GM19452 (cell line): ENCODE measurements around the gene OLIG1.
A peak's percentile ranks its signal among the peaks of the same experiment; 100 is the strongest.

Source experiments
- ATAC-seq: cut with Tn5 transposase; IDR thresholded peaks from one replicate; pipeline ENCODE4 v1.9.1; 2021; ENCODE audit not compliant: unreplicated experiment

OLIG1 gene

DNA sequence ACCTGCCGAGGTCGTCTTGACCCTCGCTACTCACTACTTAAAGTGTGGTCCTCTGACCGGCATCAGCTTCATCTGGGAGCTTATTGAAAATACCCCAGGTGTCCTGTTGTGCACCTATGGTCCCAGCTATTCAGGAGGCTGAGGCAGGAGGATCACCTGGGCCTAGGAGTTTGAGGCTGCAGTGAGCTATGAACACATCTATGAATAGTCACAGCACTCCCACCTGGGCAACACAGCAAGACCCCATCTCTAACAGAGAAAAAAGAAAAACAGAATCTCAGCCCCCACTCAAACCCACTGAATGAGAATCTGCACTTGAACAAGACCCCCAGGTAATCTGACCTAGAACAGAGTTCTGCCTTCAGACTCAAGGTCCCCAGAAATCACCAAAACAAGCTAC is 8.7 kb upstream of the OLIG1 start:
- no peak for ATAC-seq

- no peak for ATAC-seq
These were observed 6.5 kb upstream of the OLIG1 start for GRCh38 chr21:33063375-33063883.

DNA sequence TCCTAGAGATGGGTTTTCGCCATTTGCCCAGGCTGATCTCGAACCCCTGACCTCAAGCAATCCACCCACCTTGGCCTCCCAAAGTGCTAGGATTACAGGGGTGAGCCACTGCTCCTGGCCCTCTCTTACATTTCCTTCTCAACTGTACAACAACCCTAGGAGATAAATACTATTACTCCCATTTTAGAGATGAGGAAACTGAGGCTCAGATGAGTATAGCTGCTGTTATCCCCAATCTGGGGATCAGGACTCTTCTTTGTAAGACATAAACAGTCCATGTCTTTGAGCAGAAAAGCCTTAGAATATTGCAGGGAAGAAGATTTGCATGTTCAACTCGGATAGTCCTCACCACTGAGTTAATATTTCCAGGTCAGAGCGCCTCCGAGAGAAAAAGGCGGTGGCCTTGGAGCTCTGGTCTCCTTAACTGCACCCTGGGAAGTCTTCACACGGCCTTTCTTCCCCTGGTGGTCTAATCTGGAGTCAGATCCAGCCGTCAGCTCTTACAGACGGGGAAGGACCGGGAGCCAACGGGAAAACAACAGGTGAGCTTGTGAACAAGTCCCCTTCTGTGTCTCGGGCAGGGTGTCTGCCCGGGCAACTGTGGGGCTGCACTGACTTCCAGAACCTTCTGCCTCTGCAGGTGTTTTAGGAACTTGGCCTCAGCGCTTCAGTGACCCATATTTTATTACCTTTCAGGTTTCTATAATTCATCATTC is 5.9 kb upstream of the OLIG1 start:
- ATAC-seq: no peak

- no peak for ATAC-seq
These were observed 5.1 kb upstream of the OLIG1 start for GRCh38 chr21:33064623-33065390.

DNA sequence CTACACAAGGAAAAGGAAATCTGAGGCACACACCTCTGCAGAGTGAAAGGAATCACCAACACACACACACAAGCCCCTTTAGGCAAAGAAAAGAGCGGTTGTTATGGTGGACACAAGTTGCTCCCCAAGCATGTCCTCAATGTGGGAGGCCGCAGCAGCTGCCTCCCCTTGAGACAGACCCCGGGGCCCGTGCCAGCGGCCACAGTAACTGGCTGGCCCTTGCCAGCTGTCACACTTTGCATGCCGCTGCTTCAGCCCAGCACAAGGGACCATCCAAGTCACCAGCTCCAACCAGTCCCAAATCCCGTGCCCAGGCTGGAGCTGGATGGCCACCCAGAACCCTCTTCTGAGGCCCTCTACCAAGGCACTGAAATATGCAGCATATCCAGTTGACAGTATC is 2.9 kb upstream of the OLIG1 start:
- no peak for ATAC-seq

GRCh38 chr21:33067457-33067856 is 2.5 kb upstream of the OLIG1 start:
- no peak for ATAC-seq

DNA sequence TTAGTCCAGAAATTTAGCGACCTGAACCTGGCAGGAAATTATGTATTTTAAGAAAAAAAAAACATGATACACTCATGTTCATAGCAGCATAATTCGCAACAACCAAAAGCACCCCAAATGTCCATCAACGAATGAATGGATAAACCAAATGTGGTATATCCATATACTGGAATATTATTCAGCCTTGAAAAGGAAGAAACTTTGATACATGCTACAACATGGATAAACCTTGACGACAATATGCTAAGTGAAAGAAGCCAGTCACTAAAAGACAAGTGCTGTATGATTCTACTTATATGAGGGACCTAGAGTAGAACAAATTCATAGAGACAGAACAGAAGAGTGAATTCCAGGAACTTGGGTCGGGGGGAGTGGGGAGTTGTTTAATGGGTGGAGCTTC is 698 bp upstream of the OLIG1 start:
- no peak for ATAC-seq

DNA sequence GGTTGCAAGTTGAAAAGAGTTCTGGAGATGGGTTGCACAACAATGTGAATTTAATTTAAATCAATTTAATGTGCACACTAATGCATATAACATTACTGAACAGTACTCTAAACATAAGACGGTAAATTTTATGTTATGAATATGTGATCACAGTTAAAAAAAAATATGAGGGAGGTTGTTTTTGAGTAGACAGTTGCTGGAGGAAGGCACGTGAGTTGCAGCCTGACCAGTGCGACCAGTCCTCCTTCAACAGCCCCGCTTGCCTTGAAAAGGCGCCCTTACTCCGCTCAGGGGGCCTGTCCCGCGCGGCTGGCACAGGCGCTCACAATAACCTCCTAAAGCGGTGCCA is 322 bp upstream of the OLIG1 start:
- no peak for ATAC-seq

DNA sequence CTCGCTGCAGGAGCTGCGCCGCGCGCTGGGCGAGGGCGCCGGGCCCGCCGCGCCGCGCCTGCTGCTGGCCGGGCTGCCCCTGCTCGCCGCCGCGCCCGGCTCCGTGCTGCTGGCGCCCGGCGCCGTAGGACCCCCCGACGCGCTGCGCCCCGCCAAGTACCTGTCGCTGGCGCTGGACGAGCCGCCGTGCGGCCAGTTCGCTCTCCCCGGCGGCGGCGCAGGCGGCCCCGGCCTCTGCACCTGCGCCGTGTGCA is 730 bp downstream of the OLIG1 start:
- no peak for ATAC-seq

DNA sequence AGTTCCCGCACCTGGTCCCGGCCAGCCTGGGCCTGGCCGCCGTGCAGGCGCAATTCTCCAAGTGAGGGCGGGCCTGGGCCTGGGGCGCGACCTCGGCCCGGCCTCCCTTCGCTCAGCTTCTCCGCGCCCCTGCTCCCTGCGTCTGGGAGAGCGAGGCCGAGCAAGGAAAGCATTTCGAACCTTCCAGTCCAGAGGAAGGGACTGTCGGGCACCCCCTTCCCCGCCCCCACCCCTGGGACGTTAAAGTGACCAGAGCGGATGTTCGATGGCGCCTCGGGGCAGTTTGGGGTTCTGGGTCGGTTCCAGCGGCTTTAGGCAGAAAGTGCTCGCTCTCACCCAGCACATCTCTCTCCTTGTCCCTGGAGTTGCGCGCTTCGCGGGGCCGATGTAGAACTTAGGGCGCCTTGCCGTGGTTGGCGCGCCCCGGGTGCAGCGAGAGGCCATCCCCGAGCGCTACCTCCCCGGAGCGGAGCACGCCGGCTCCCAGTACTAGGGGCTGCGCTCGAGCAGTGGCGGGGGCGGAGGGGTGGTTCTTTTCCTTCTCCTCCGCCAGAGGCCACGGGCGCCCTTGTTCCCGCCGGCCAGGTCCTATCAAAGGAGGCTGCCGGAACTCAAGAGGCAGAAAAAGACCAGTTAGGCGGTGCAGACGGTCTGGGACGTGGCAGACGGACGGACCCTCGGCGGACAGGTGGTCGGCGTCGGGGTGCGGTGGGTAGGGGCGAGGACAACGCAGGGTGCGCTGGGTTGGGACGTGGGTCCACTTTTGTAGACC is 1.2 kb downstream of the OLIG1 start:
- no peak for ATAC-seq

DNA sequence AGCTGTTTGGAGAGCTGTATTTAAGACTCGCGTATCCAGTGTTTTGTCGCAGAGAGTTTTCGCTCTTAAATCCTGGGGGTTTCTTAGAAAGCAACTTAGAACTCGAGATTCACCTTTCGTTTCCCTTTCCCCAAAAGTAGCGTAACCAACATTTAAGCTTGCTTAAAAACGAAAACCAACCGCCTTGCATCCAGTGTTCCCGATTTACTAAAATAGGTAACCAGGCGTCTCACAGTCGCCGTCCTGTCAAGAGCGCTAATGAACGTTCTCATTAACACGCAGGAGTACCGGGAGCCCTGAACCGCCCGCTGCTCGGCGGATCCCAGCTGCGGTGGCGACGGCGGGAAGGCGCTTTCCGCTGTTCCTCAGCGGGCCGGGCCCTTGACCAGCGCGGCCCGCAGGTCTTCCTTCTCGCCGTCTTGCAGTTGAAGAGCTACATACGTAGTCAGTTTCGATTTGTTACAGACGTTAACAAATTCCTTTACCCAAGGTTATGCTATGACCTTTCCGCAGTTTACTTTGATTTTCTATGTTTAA is 1.9 kb downstream of the OLIG1 start:
- no peak for ATAC-seq

GRCh38 chr21:33073636-33074035 is 3.7 kb downstream of the OLIG1 start:
- ATAC-seq: no peak

GRCh38 chr21:33075128-33075527 is 5.2 kb downstream of the OLIG1 start:
- no peak for ATAC-seq

DNA sequence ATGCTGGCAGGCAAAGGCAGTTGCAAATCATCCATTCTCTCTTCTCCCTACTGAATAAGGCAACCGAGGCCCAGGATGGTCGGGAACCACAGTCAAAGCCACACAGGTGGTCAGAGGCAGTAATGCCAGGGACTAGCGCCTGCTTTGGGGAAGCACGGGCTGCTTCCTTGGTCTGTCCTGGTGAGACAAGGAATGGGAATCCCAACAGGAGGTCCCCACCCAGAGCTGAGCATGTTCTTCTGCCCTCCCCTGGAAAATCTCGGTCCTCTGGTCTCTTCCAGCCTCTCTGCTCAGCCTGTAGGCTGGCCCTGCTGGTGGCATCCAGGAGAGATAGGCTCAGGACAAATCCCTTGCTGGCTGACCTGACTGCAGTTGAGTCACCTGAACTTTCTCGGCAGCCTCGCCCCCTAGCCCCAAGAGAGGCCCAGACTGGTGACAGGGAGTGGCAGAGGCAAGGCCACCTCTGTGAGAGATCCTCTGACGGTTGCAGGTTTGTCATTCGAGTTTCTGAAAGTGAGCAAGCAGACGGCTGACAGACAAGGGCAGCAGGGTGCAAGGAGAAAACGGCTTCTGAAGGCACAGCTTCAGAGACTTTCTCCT is 5.8 kb downstream of the OLIG1 start:
- no peak for ATAC-seq

- no peak for ATAC-seq
These were observed 6.8 kb downstream of the OLIG1 start for GRCh38 chr21:33076600-33077329.

- peak; percentile 96 for ATAC-seq
These were observed 9.1 kb downstream of the OLIG1 start for GRCh38 chr21:33078907-33079582.

GRCh38 chr21:33080376-33080775 is 10.4 kb downstream of the OLIG1 start:
- ATAC-seq: no peak

DNA sequence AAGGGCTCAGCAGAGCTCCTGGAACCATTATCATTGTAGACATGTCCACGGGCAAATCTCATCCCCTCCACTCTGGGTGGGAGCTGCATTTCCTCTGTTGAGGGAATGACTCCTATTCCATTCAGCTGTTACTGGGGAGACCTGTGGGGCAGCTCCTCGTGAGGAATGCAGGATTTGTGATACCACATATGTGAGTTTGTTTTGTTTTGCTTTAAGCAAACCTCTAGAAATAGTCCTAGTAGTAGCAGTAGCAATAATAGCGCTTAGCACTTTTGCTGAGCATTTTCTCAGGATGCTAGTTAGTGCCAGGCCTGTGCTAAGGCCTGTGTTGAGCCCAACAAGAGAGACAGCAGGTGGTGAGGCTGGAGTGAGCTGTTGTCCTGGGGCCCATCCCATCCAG is 10.8 kb downstream of the OLIG1 start:
- no peak for ATAC-seq

- ATAC-seq: no peak
These were observed 18.4 kb downstream of the OLIG1 start for GRCh38 chr21:33088384-33088783.
